ENCODE measurements around the gene KIAA1549. TPM values are rescaled to one million over a fixed set of nuclear protein-coding genes. Genes with fewer than 3 reads are reported as not detected.

The KIAA1549 gene
- total and polyA plus RNA-seq, 2 of the 8 experiments (the other 6 are each of a cell fraction or from before 2014, with no cell fraction given): 6.5 to 17.3 TPM

DNA sequence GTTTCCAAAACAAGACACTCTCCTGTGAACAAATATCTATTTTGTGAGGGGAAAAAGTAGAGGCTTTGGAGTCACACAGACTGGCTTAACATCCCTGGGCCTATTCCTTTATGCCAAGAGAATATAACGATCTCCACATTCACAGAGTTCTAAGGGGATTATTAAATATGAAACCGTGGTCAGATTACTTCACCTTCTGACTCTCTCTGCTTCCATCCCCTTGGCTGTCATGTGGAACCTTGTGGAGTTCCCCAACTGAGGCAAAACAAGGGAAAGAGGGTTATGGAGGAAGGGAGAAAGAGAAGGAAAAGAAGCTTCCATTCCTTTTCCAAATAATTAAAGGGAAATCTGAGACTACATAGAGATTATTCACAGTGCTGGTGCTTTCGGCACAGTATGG lies 127.7 kb downstream of the KIAA1549 start:
- H3K14ac ChIP-seq (ENCODE audit: insufficient read length): no peak overlapping the region
- no peak overlapping the region for H3K23ac ChIP-seq (ENCODE audit: insufficient read length)
- no peak overlapping the region for H3K27ac ChIP-seq (ENCODE audit: low read depth, low read length)
- no peak for FAIRE-seq
- no peak for TF ChIP-seq RFX5 (IDR thresholded peaks at IDR 0.05; ENCODE audit: borderline replicate concordance, low read depth, low read length)
- no peak for TF ChIP-seq TEAD4 (IDR thresholded peaks at IDR 0.05; ENCODE audit: low read depth, low read length)
- TF ChIP-seq SRF (IDR thresholded peaks at IDR 0.05; ENCODE audit: low read depth, low read length): no peak
- no peak for TF ChIP-seq SP4 (IDR thresholded peaks at IDR 0.05; ENCODE audit: low read length)
- TF ChIP-seq CREB1 (IDR thresholded peaks at IDR 0.05): no peak
- TF ChIP-seq, protein P1, sequence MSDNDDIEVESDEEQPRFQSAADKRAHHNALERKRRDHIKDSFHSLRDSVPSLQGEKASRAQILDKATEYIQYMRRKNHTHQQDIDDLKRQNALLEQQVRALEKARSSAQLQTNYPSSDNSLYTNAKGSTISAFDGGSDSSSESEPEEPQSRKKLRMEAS (IDR thresholded peaks at IDR 0.05): no peak
- no peak for TF ChIP-seq MAFK (IDR thresholded peaks at IDR 0.05; ENCODE audit: low read depth, low read length)
- no peak for TF ChIP-seq SUZ12 (IDR thresholded peaks at IDR 0.05; ENCODE audit: low read length)
- TF ChIP-seq ATF3 (IDR thresholded peaks at IDR 0.05; ENCODE audit: insufficient read depth, low read depth, low read length): no peak
- no peak for TF ChIP-seq POLR2A (IDR thresholded peaks at IDR 0.05; ENCODE audit: control extremely low read depth in 1 of 2, low read depth in 2 of 2, low read length in 2 of 2)
- TF ChIP-seq CBX8 (IDR thresholded peaks at IDR 0.05; ENCODE audit: borderline replicate concordance, low read depth, low read length): no peak
- TF ChIP-seq EP300 (IDR thresholded peaks at IDR 0.05; ENCODE audit: borderline replicate concordance in 1 of 2, low read depth in 2 of 2, low read length in 2 of 2): no peak
- TF ChIP-seq RXRA (IDR thresholded peaks at IDR 0.05; ENCODE audit: insufficient read depth, low read depth, low read length): no peak
- no peak for TF ChIP-seq TCF12 (IDR thresholded peaks at IDR 0.05; ENCODE audit: low read depth, low read length)
- no peaks in the 10 kb centered on the region for H3K79me2 ChIP-seq (ENCODE audit: control insufficient read depth in 1 of 2, insufficient read depth in 2 of 2, low read length in 2 of 2)
- no peaks in the 10 kb centered on the region for H3K27me3 ChIP-seq (replicated peaks in 1 of 4; ENCODE audit: control insufficient read depth in 3 of 4, extremely low read depth in 1 of 4, insufficient read depth in 3 of 4, low read length in 3 of 4)
- no peak overlapping the region for H3K9ac ChIP-seq (replicated peaks in 1 of 4; ENCODE audit: extremely low read depth in 1 of 4, low read depth in 3 of 4, low read length in 3 of 4)
- no peak overlapping the region for H2AK5ac ChIP-seq (ENCODE audit: low read depth, low read length)
- H2BK20ac ChIP-seq (ENCODE audit: low read length): no peak overlapping the region
- no peak for DNase-seq (ENCODE audit: low read depth in 1 of 2, low spot score in 2 of 2)
- H3K79me1 ChIP-seq (ENCODE audit: low read depth, low read length): no peaks in the 10 kb centered on the region
- H4K20me1 ChIP-seq (replicated peaks in 1 of 2; ENCODE audit: control insufficient read depth in 1 of 2, insufficient read depth in 2 of 2, low read length in 2 of 2): no peaks in the 10 kb centered on the region
- no peaks in the 10 kb centered on the region for H3K23me2 ChIP-seq (ENCODE audit: low read depth, low read length)
- peak overlapping the region in 1 of 4 experiments; percentile 12; a peak in 1 of 8 replicates for H3K4me3 ChIP-seq (ENCODE audit: extremely low read depth in 1 of 4, insufficient read depth in 2 of 4, low read depth in 3 of 4, low read length in 4 of 4)
- no peak overlapping the region for H3K4ac ChIP-seq (replicated peaks; ENCODE audit: insufficient read length, low read depth, low read length)
- H3K9me3 ChIP-seq (ENCODE audit: insufficient read depth in 2 of 2, low read depth in 1 of 2, low read length in 1 of 2): peaks cover 0 to 3% of the 10 kb centered on the region in 2 experiments; a peak in 1 of 4 replicates
- peaks cover 3 to 13% (median 9%) of the 10 kb centered on the region in 4 experiments; a peak in 5 of 7 replicates for H3K4me1 ChIP-seq (replicated peaks in 1 of 4; ENCODE audit: control insufficient read depth in 3 of 4, insufficient read depth in 4 of 4, low read length in 3 of 4)
- H2BK5ac ChIP-seq (ENCODE audit: low read depth, low read length): no peak overlapping the region
- ChIA-PET POLR2A (ENCODE audit: partially characterized antibody) (no interaction called here), CTCF (ENCODE audit: partially characterized antibody) (no interaction called here)
- H4K91ac ChIP-seq (replicated peaks; ENCODE audit: insufficient read length, low read length): no peak overlapping the region
- no peak overlapping the region for H2AFZ ChIP-seq (ENCODE audit: low read length)
- H3K18ac ChIP-seq (ENCODE audit: extremely low read depth, low read length): no peak overlapping the region
- WGBS, 2 experiments (ENCODE audit: extremely low coverage in 1 of 2, insufficient coverage in 1 of 2, insufficient read length in 1 of 2, insufficient replicate concordance in 2 of 2, low coverage in 1 of 2, low lambda C conversion rate in 2 of 2, missing lambda C conversion rate in 1 of 2): 56% methylated on average over 3 of the region's 3 CpGs; no CpG with 5 or more reads in 1 of the 2 experiments
- peaks cover 2 to 20% (median 10%) of the 10 kb centered on the region in 4 experiments for H3K36me3 ChIP-seq (ENCODE audit: control insufficient read depth in 2 of 4, insufficient read depth in 4 of 4, low read length in 3 of 4)
- H2BK15ac ChIP-seq (ENCODE audit: low read length): no peak overlapping the region
- H3K4me2 ChIP-seq (ENCODE audit: insufficient read depth in 1 of 2, low read depth in 2 of 2, low read length in 2 of 2): peak overlapping the region in 1 of 2 experiments; percentile 33; a peak in 2 of 4 replicates
- H4K8ac ChIP-seq (ENCODE audit: extremely low read depth, insufficient read depth, low read length): no peak overlapping the region
- H2BK120ac ChIP-seq (replicated peaks; ENCODE audit: low read depth, low read length): no peak overlapping the region
- no peak overlapping the region for H3K56ac ChIP-seq (replicated peaks; ENCODE audit: insufficient read length, low read depth, low read length)
- no peak overlapping the region for H4K5ac ChIP-seq (ENCODE audit: insufficient read length, low read depth, low read length)
- H2BK12ac ChIP-seq (ENCODE audit: low read depth, low read length): no peak overlapping the region

All from H1 (cell line).